ENCODE data around the gene NDRG4. TPM values are rescaled to one million over a fixed set of nuclear protein-coding genes. Genes with fewer than 3 reads are reported as not detected.

The NDRG4 gene
- total and polyA plus RNA-seq, 9 donors: 8.5 to 24.6 (median 16.9) TPM

DNA sequence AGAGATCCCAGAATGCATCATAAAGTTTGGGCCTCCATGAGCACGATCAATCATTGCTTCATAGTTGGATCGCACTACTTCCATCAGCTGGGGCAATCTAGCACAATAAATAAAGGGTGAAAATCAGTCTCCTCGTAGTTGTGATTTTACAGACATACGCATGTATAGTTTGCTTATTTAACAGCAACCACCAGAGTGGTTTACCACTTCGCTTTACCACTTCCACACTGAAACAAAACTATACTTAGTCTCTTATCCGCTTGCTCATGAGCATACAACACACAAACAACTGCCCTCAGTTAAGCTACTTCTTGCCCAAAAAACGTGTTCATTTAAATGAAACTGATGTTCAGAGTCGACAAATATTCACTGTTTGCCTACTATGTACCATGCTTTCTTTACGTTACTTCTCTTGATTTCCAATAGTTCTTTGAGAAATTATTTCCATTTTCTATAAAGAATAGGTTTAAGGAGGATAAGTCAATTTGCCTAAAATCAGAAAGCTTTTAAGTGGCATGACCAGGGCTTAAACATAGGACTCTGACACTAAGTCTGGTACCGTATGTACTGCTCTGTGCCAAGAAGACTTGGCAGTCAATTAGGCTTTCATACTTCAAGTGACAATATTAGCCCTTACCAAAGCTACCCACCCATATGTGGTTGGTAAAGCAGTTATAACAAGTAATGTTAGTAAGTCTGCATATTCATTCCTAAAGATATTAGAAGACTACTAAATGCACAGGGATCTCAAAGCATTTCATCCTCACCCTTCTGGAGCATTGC is 37.4 kb downstream of the NDRG4 start:
- 94% methylated on average over 7 of the region's 10 CpGs for WGBS (ENCODE audit: insufficient coverage)

DNA sequence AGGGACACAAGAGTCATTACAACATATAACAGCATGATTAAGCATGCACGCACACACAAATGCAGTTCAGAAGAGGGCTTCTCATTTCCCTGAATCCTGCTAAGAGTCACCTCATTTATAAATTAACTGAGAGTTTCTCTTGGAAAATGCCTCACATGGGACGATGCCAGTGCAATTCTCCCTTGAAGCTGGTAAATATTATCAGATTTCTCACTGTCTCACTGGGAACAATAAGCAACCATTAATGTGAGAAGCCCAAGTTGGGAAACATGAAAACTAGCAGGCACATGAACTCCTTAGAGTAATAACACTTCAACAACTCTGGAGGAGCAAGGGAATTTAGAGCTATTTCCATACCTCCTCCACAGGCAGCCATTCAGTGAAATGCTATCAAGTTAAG is 41.8 kb downstream of the NDRG4 start:
- WGBS (ENCODE audit: insufficient coverage): no CpG with 5 or more reads among the region's 2 CpGs
- H3K4me3 ChIP-seq (ENCODE audit: low read length): no peak overlapping the region
- H3K4me1 ChIP-seq (ENCODE audit: control insufficient read depth, insufficient read depth, low read length): no peaks in the 10 kb centered on the region
- peaks cover 72% of the 10 kb centered on the region for H3K36me3 ChIP-seq (ENCODE audit: control insufficient read depth, insufficient read depth, low read length)
- no peak overlapping the region for H3K27ac ChIP-seq (ENCODE audit: low read length)
- no peaks in the 10 kb centered on the region for H3K9me3 ChIP-seq (replicated peaks; ENCODE audit: control insufficient read depth, low read depth, low read length)
- H3K27me3 ChIP-seq (ENCODE audit: control insufficient read depth, insufficient read depth, low read length): no peaks in the 10 kb centered on the region
- no peak for DNase-seq

More for the DNA sequence above, 37.4 kb downstream of the NDRG4 start:
- Histone ChIP-seq H3K27me3 (ENCODE audit: control insufficient read depth, insufficient read depth, low read length) (no peaks in the 10 kb centered on the region), H3K9me3 (replicated peaks; ENCODE audit: control insufficient read depth, low read depth, low read length) (no peaks in the 10 kb centered on the region), H3K27ac (ENCODE audit: low read length) (no peak overlapping the region), H3K4me1 (ENCODE audit: control insufficient read depth, insufficient read depth, low read length) (no peaks in the 10 kb centered on the region), H3K36me3 (ENCODE audit: control insufficient read depth, insufficient read depth, low read length) (peaks cover 75% of the 10 kb centered on the region), H3K4me3 (ENCODE audit: low read length) (no peak overlapping the region)
- DNase-seq: no peak

DNA sequence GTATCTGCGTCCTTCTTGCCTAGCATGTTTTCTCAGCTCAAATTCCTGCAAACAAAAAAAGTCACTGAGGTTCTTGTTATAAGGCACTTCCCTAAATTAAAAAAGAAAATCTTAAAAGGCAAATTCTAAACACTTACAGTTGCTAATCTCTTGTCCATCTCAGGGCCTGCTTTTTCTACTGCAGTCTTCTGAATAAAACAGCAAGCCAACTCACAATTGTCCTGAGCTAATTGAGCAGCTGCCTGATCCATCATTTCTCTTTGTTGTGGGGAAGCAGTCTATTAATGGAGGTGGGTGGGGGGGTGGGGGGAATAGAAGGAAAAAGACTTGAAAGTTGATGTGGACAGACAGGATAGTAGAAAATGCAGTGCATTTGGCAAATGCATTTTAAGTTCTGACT is 42.3 kb downstream of the NDRG4 start:
- WGBS (ENCODE audit: insufficient coverage): 78% methylated on average over 1 of the region's 1 CpG
- Histone ChIP-seq H3K9me3 (replicated peaks; ENCODE audit: control insufficient read depth, low read depth, low read length) (no peaks in the 10 kb centered on the region), H3K27ac (ENCODE audit: low read length) (no peak overlapping the region), H3K4me1 (ENCODE audit: control insufficient read depth, insufficient read depth, low read length) (no peaks in the 10 kb centered on the region), H3K27me3 (ENCODE audit: control insufficient read depth, insufficient read depth, low read length) (no peaks in the 10 kb centered on the region), H3K4me3 (ENCODE audit: low read length) (no peak overlapping the region), H3K36me3 (ENCODE audit: control insufficient read depth, insufficient read depth, low read length) (peaks cover 67% of the 10 kb centered on the region)
- no peak for DNase-seq

DNA sequence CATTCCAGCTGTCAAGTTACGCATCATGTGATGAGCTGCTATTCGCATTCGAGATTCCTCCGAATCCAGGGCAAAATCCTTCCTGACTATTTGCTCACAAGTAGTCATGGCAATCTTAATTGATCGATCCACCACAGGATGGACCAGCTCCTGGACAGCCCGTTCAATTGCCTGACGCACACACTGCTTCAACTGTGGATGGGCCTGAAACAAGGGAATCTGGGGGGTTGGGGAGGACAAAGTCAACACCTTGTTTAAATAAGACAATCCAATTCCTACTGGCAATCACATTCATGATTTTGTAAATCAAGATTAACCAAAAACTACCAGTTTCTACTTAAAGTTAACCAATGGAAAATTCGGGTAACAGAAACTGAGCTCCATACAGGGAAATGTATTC is 43.7 kb downstream of the NDRG4 start:
- H3K4me1 ChIP-seq (ENCODE audit: control insufficient read depth, insufficient read depth, low read length): no peaks in the 10 kb centered on the region
- H3K27ac ChIP-seq (ENCODE audit: low read length): no peak overlapping the region
- no peaks in the 10 kb centered on the region for H3K9me3 ChIP-seq (replicated peaks; ENCODE audit: control insufficient read depth, low read depth, low read length)
- H3K27me3 ChIP-seq (ENCODE audit: control insufficient read depth, insufficient read depth, low read length): no peaks in the 10 kb centered on the region
- WGBS (ENCODE audit: insufficient coverage): 92% methylated on average over 7 of the region's 8 CpGs
- peaks cover 54% of the 10 kb centered on the region for H3K36me3 ChIP-seq (ENCODE audit: control insufficient read depth, insufficient read depth, low read length)
- H3K4me3 ChIP-seq (ENCODE audit: low read length): no peak overlapping the region
- DNase-seq: no peak

DNA sequence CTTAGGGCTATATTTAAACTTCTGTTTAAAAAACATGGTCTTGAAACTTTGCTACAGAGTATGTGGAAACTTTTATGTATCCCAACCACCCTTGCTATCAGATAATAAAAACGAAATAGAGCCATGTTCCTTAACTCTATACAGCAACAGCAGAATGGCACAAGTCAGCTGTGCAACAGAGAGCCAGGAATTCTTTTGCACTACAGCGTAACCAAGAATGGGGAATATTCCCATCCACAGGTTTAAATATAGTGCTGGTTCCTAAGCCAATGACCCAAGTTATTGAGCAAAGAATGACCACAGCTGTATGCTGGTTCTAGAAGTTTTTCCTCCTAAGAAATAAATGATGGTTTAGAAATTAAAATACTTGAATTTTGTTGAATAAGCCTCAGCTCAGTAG is 48.4 kb downstream of the NDRG4 start:
- Histone ChIP-seq H3K27me3 (ENCODE audit: control insufficient read depth, insufficient read depth, low read length) (no peaks in the 10 kb centered on the region), H3K9me3 (replicated peaks; ENCODE audit: control insufficient read depth, low read depth, low read length) (no peaks in the 10 kb centered on the region), H3K4me3 (ENCODE audit: low read length) (no peak overlapping the region), H3K36me3 (ENCODE audit: control insufficient read depth, insufficient read depth, low read length) (peaks cover 42% of the 10 kb centered on the region), H3K27ac (ENCODE audit: low read length) (no peak overlapping the region), H3K4me1 (ENCODE audit: control insufficient read depth, insufficient read depth, low read length) (no peaks in the 10 kb centered on the region)
- no peak for DNase-seq
- WGBS (ENCODE audit: insufficient coverage): no CpG with 5 or more reads among the region's 2 CpGs

DNA sequence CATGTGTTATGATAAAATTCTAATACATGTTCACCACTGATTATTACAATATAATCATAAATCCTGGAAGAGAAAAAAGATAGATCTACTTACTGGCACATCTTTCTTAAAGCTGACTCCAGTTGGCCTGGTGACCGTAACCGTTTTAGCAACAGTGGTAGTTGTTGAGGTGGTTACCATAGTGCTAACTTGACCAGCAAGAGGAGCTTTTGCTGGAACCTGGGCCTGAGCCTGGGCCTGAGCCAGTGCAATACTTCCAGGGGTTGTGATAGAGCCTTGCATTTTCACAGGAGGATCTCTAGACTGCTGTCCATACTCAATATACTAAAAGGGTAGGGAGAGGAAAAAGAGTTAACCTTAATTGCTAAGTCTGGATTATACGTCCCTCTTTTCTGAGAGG is 51.6 kb downstream of the NDRG4 start:
- peak; percentile 50 for DNase-seq
- no CpG with 5 or more reads among the region's 3 CpGs for WGBS (ENCODE audit: insufficient coverage)
- peaks cover 34% of the 10 kb centered on the region for H3K36me3 ChIP-seq (ENCODE audit: control insufficient read depth, insufficient read depth, low read length)
- H3K27me3 ChIP-seq (ENCODE audit: control insufficient read depth, insufficient read depth, low read length): no peaks in the 10 kb centered on the region
- no peak overlapping the region for H3K27ac ChIP-seq (ENCODE audit: low read length)
- no peaks in the 10 kb centered on the region for H3K9me3 ChIP-seq (replicated peaks; ENCODE audit: control insufficient read depth, low read depth, low read length)
- no peak overlapping the region for H3K4me3 ChIP-seq (ENCODE audit: low read length)
- H3K4me1 ChIP-seq (ENCODE audit: control insufficient read depth, insufficient read depth, low read length): no peaks in the 10 kb centered on the region

DNA sequence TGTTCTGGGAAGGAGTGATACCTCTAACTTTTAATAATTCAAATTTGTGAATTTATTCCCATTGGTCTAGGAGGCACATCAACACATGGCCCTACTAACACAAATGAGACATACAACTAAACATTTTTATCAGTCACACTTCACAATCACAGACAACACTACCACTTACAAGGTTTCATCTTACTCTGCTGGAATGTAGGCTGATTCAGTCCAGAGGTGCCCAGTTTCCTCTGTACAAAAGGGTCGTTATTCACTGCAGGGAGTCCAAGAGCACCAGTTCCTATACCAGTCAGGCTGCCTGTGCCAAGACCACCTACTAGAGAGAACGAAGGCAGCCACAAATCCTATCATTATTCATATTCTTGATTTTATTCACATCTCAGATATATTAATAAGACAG is 56.7 kb downstream of the NDRG4 start:
- WGBS (ENCODE audit: insufficient coverage): 83% methylated on average over 1 of the region's 2 CpGs
- Histone ChIP-seq H3K9me3 (replicated peaks; ENCODE audit: control insufficient read depth, low read depth, low read length) (no peaks in the 10 kb centered on the region), H3K36me3 (ENCODE audit: control insufficient read depth, insufficient read depth, low read length) (peaks cover 40% of the 10 kb centered on the region), H3K27ac (ENCODE audit: low read length) (no peak overlapping the region), H3K4me3 (ENCODE audit: low read length) (no peak overlapping the region), H3K27me3 (ENCODE audit: control insufficient read depth, insufficient read depth, low read length) (no peaks in the 10 kb centered on the region), H3K4me1 (ENCODE audit: control insufficient read depth, insufficient read depth, low read length) (no peaks in the 10 kb centered on the region)
- no peak for DNase-seq

Other genes starting within 250 kb of the NDRG4 start
- not detected for gene PRSS54, start 205.1 kb upstream of the NDRG4 start, total RNA-seq
- gene PRSS54, start 205.1 kb upstream of the NDRG4 start, polyA plus RNA-seq (ENCODE audit: insufficient read depth in 1 of 8, insufficient read length in 8 of 8, low replicate concordance in 1 of 8): not detected
- gene GINS3, start 107.7 kb upstream of the NDRG4 start, total RNA-seq: 7.1 TPM
- gene GINS3, start 107.7 kb upstream of the NDRG4 start, polyA plus RNA-seq (ENCODE audit: insufficient read depth in 1 of 8, insufficient read length in 8 of 8, low replicate concordance in 1 of 8): 10 to 100 TPM in 3 of 8 donors, 1 to 10 TPM in 5; 7.7 to 12.6 (median 9.1) TPM
- 12.0 TPM for gene SETD6, start 15.4 kb downstream of the NDRG4 start, total RNA-seq
- 10 to 100 TPM; 11.5 to 21.0 (median 14.9) TPM for gene SETD6, start 15.4 kb downstream of the NDRG4 start, polyA plus RNA-seq (ENCODE audit: insufficient read depth in 1 of 8, insufficient read length in 8 of 8, low replicate concordance in 1 of 8)
- 85.1 TPM for gene CNOT1, start 129.7 kb downstream of the NDRG4 start, total RNA-seq
- 100 to 1,000 TPM in 4 of 8 donors, 10 to 100 TPM in 4; 87.8 to 121 (median 100) TPM for gene CNOT1, start 129.7 kb downstream of the NDRG4 start, polyA plus RNA-seq (ENCODE audit: insufficient read depth in 1 of 8, insufficient read length in 8 of 8, low replicate concordance in 1 of 8)
- 5.8 TPM for gene SLC38A7, start 184.6 kb downstream of the NDRG4 start, total RNA-seq
- 10 to 100 TPM in 1 of 8 donors, 1 to 10 TPM in 7; 6.3 to 10.1 (median 8.0) TPM for gene SLC38A7, start 184.6 kb downstream of the NDRG4 start, polyA plus RNA-seq (ENCODE audit: insufficient read depth in 1 of 8, insufficient read length in 8 of 8, low replicate concordance in 1 of 8)
- 33.5 TPM for gene GOT2, start 234.2 kb downstream of the NDRG4 start, total RNA-seq
- gene GOT2, start 234.2 kb downstream of the NDRG4 start, polyA plus RNA-seq (ENCODE audit: insufficient read depth in 1 of 8, insufficient read length in 8 of 8, low replicate concordance in 1 of 8): 10 to 100 TPM; 48.7 to 56.1 (median 53.4) TPM

Measured in muscle of leg (tissue), 11 donors.